IPS DF 6.9 (cell line): ENCODE data around the gene OAS3.

ENCODE experiments used
- DNase-seq: peaks from one replicate; pipeline ENCODE4 v3.0.0-alpha.2; 2013; ENCODE audit warnings: low read depth, low spot score
- H3K27ac ChIP-seq: one replicate; pipeline ENCODE4 v1.5.1; 2013; ENCODE audit warnings: low read length, control low read depth
- H3K27me3 ChIP-seq: 2 replicates; pipeline ENCODE4 v1.6.1; 2013; ENCODE audit warnings: mild to moderate bottlenecking, low read length; ENCODE audit not compliant: control insufficient read depth, insufficient read depth
- H3K36me3 ChIP-seq: 2 replicates; pipeline ENCODE4 v1.6.1; 2013; ENCODE audit warnings: low read length; ENCODE audit not compliant: control insufficient read depth, insufficient read depth
- H3K4me1 ChIP-seq: 2 replicates; pipeline ENCODE4 v1.6.1; 2013; ENCODE audit warnings: low read length; ENCODE audit not compliant: control insufficient read depth, insufficient read depth
- H3K4me3 ChIP-seq: 2 replicates; pipeline ENCODE4 v1.5.1; 2013; ENCODE audit warnings: mild to moderate bottlenecking, low read length
- H3K9me3 ChIP-seq: 2 replicates; pipeline ENCODE4 v1.6.1; 2013; ENCODE audit warnings: low read length, inconsistent platforms; ENCODE audit not compliant: control insufficient read depth, insufficient read depth
- WGBS: extraction: QIAGEN DNeasy Blood & Tissue Kit; methylation state at CpG from one replicate; pipeline ENCODE4 v1.1.7; 2013; ENCODE audit warnings: mixed read lengths, missing lambda C conversion rate; ENCODE audit not compliant: insufficient read length, insufficient coverage; 5-methylcytosine and 5-hydroxymethylcytosine counted together

OAS3 gene

DNA sequence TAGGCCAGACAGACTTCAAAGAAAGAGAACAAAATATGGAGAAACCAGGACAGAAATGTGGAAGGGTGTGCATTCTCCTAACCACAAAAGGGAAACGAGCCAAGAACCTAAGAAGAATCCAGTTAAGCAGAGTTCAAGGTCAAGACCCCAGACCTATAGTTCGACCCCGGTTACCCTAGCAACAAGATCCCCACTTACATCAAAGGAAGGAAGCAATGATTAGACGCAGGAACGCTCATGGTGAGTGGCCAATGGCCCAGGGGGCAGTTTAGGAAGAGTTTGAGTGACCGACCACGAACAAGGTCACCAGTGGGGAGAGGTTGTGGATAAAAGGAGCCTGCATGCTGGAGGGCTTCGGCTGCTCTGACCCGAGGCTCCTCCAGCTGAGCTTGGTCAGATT, 76.3 kb downstream of the OAS3 start:
- H3K9me3 ChIP-seq: no peaks in the 10 kb centered on the region
- no peaks in the 10 kb centered on the region for H3K27me3 ChIP-seq
- WGBS: no CpG with 5 or more reads among the region's 9 CpGs
- no peak for DNase-seq
- H3K4me1 ChIP-seq: no peaks in the 10 kb centered on the region
- no peak overlapping the region for H3K4me3 ChIP-seq
- no peak overlapping the region for H3K27ac ChIP-seq
- H3K36me3 ChIP-seq: no peaks in the 10 kb centered on the region

- 100% methylated on average over 1 of the region's 5 CpGs for WGBS
Observed at GRCh38 chr12:113016796-113017195, 78.5 kb downstream of the OAS3 start.

DNA sequence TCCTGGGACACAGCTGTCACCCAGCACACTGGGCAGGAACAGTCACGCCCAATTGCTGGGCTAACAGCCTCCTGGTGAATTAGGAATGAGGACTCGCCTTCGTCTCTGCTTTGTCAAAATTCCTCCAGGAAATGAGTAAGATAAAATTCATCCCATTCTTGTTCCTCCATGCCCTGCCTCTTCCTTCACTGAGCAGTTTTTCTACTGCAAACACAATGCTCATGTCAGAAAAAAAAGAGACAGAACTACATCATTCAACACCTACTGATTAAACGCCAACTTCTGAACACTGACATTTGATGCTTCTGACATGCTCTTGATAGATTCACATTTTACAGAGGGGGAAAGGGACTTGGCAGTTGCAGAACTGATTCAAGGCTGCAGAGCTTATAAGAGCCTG, 80.8 kb downstream of the OAS3 start:
- DNase-seq: no peak
- H3K27me3 ChIP-seq: no peaks in the 10 kb centered on the region
- no peaks in the 10 kb centered on the region for H3K9me3 ChIP-seq
- no CpG with 5 or more reads among the region's 4 CpGs for WGBS
- no peaks in the 10 kb centered on the region for H3K4me1 ChIP-seq
- H3K4me3 ChIP-seq: no peak overlapping the region
- H3K27ac ChIP-seq: no peak overlapping the region
- no peaks in the 10 kb centered on the region for H3K36me3 ChIP-seq

More at GRCh38 chr12:113016796-113017195, 78.5 kb downstream of the OAS3 start:
- H3K4me1 ChIP-seq: no peaks in the 10 kb centered on the region
- no peak overlapping the region for H3K27ac ChIP-seq
- no peaks in the 10 kb centered on the region for H3K27me3 ChIP-seq
- H3K4me3 ChIP-seq: no peak overlapping the region
- H3K36me3 ChIP-seq: no peaks in the 10 kb centered on the region
- no peak for DNase-seq
- no peaks in the 10 kb centered on the region for H3K9me3 ChIP-seq

DNA sequence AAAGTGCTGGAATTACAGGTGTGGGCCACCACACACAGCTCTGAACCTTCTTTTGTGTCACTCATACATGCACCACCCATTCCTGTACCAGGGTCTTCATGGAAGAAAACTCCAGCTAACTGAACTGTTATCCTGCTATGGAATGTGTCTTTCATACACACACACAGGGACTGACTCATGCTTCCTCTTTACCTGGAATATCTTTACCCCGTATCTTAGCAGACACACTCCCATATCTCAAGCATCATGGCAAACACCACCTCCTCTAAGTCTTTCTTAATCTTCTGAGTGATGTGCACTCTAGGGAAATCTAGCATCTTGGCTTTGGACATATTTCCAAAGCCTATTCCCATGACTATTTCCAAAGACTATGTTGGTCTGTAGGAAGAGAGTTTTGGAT, 83.2 kb downstream of the OAS3 start:
- no peak overlapping the region for H3K4me3 ChIP-seq
- no peaks in the 10 kb centered on the region for H3K27me3 ChIP-seq
- no peaks in the 10 kb centered on the region for H3K9me3 ChIP-seq
- no peak overlapping the region for H3K27ac ChIP-seq
- no CpG with 5 or more reads among the region's 1 CpG for WGBS
- no peaks in the 10 kb centered on the region for H3K36me3 ChIP-seq
- DNase-seq: no peak
- no peaks in the 10 kb centered on the region for H3K4me1 ChIP-seq
